B cell (primary cell): ENCODE results near the gene FBLN2. TPM values are rescaled to one million over a fixed set of nuclear protein-coding genes. Genes with fewer than 3 reads are reported as not detected.
A peak's percentile ranks its signal among the peaks of the same experiment; 100 is the strongest.

Source experiments
- ATAC-seq: fragments of 200-7000 bp; cut with Tn5 transposase; one replicate; pipeline ENCODE4 v1.10.0; 2021; ENCODE audit warnings: low read depth, mild to moderate bottlenecking, moderate number of reproducible peaks, moderate library complexity
- CTCF ChIA-PET: fragments of 350-600 bp; sonication (Branson Sonifier 250); formaldehyde crosslinking; loops from one replicate; lab custom pipeline; 2021; ENCODE audit warnings: antibody characterized with exemption, inconsistent platforms; lab: Charles Lee
- POLR2A ChIA-PET: fragments of 350-600 bp; sonication (Branson Sonifier 250); formaldehyde crosslinking; loops from one replicate; lab custom pipeline; 2021; ENCODE audit warnings: antibody characterized with exemption; lab: Charles Lee
- DNase-seq: peaks from one replicate; pipeline ENCODE4 v3.0.0; 2013
- H2AFZ ChIP-seq: 2 replicates; pipeline ENCODE4 v1.6.1; 2012; ENCODE audit warnings: mild to moderate bottlenecking, low read depth, low read length; ENCODE audit not compliant: insufficient read depth, poor library complexity, severe bottlenecking
- H3K27ac ChIP-seq, 2 donors: 1 replicate in 1 of 2; 2 replicates in 1 of 2; pipeline ENCODE4 v1.5.1; 2012 to 2013; ENCODE audit warnings: low read length in 2 of 2, mild to moderate bottlenecking in 2 of 2, moderate library complexity in 1 of 2
- H3K27me3 ChIP-seq, 4 experiments: fragments of 200-600 bp in 1 of 4; sonication (generic) in 1 of 4; replicated peaks in 1 of 4; 1 replicate in 2 of 4; 2 replicates in 2 of 4; pipeline versions ENCODE4 v1.6.1 to v1.7.0; 2013 to 2016; ENCODE audit warnings: low read length in 3 of 4, mild to moderate bottlenecking in 2 of 4, mixed read lengths in 1 of 4, moderate library complexity in 1 of 4; ENCODE audit not compliant: insufficient read depth in 4 of 4, control insufficient read depth in 3 of 4; ENCODE audit errors: control extremely low read depth in 1 of 4
- H3K36me3 ChIP-seq, 2 experiments: replicated peaks in 1 of 2; 1 replicate in 1 of 2; 2 replicates in 1 of 2; pipeline versions ENCODE4 v1.6.1 to v1.7.1; 2013; ENCODE audit warnings: low read length in 1 of 2; ENCODE audit not compliant: insufficient read depth in 2 of 2, control insufficient read depth in 1 of 2; ENCODE audit errors: control extremely low read depth in 1 of 2, extremely low read depth in 1 of 2
- H3K4me1 ChIP-seq, 2 donors: fragments of 200-600 bp in 1 of 2; sonication (generic) in 1 of 2; 1 replicate in 1 of 2; 2 replicates in 1 of 2; pipeline versions ENCODE4 v1.5.1 to v1.6.1; 2013 to 2017; ENCODE audit warnings: low read length in 2 of 2; ENCODE audit not compliant: control insufficient read depth in 2 of 2, insufficient read depth in 2 of 2
- H3K4me2 ChIP-seq: replicated peaks from 2 replicates; pipeline ENCODE3; 2012; ENCODE audit warnings: mild to moderate bottlenecking, low read depth, low read length; ENCODE audit not compliant: poor library complexity, severe bottlenecking
- H3K4me3 ChIP-seq, 5 experiments: fragments of 200-600 bp in 1 of 5; sonication (generic) in 1 of 5; 1 replicate in 3 of 5; 2 replicates in 2 of 5; pipeline versions ENCODE4 v1.5.1 to v1.7.0; 2011 to 2016; ENCODE audit warnings: low read length in 4 of 5, mild to moderate bottlenecking in 4 of 5, low read depth in 2 of 5, control low read depth in 1 of 5, moderate library complexity in 1 of 5; ENCODE audit not compliant: insufficient read depth in 1 of 5; ENCODE audit errors: control extremely low read depth in 1 of 5, extremely low read depth in 1 of 5
- H3K79me2 ChIP-seq: fragments of 200-600 bp; sonication (generic); one replicate; pipeline ENCODE4 v1.6.0; 2016; ENCODE audit warnings: low read length; ENCODE audit not compliant: control insufficient read depth, insufficient read depth
- H3K9ac ChIP-seq: fragments of 200-600 bp; sonication (generic); 2 replicates; pipeline ENCODE4 v1.6.1; 2017; ENCODE audit warnings: mild to moderate bottlenecking, low read length, moderate library complexity
- H3K9me3 ChIP-seq, 3 donors: one replicate each; pipeline versions ENCODE4 v1.6.1 to v1.7.1; 2013; ENCODE audit warnings: low read length in 2 of 3; ENCODE audit not compliant: control insufficient read depth in 2 of 3, insufficient read depth in 1 of 3; ENCODE audit errors: control extremely low read depth in 1 of 3
- H4K20me1 ChIP-seq: 2 replicates; pipeline ENCODE4 v1.6.0; 2012; ENCODE audit warnings: mild to moderate bottlenecking, low read length; ENCODE audit not compliant: insufficient read depth, control insufficient read depth, poor library complexity, severe bottlenecking
- H3K27ac Mint-ChIP-seq: one replicate; pipeline ENCODE4 v1.8.0; 2021; ENCODE audit warnings: mixed read lengths
- H3K27me3 Mint-ChIP-seq: one replicate; pipeline ENCODE4 v1.8.0; 2021; ENCODE audit warnings: mixed read lengths
- H3K4me1 Mint-ChIP-seq: one replicate; pipeline ENCODE4 v1.8.0; 2021; ENCODE audit warnings: mixed read lengths
- H3K4me3 Mint-ChIP-seq: one replicate; pipeline ENCODE4 v1.8.0; 2021; ENCODE audit warnings: mixed read lengths
- H3K9me3 Mint-ChIP-seq: one replicate; pipeline ENCODE4 v1.8.0; 2022; ENCODE audit warnings: mixed read lengths; ENCODE audit not compliant: insufficient read depth
- EZH2 ChIP-seq: IDR thresholded peaks from 2 replicates; pipeline ENCODE4 v1.6.1; 2012; ENCODE audit warnings: borderline replicate concordance, low read depth, mild to moderate bottlenecking, moderate library complexity, low read length; ENCODE audit not compliant: insufficient read depth, poor library complexity, severe bottlenecking
- WGBS: methylation state at CpG from one replicate; pipeline ENCODE4 v1.1.5; 2013; ENCODE audit warnings: missing lambda C conversion rate; ENCODE audit not compliant: insufficient coverage; 5-methylcytosine and 5-hydroxymethylcytosine counted together
- intact Hi-C: fragments of 100-400 bp; cut with micrococcal nuclease; formaldehyde crosslinking; loops from one replicate; pipeline ENCODE4 v1.10.0; 2022
- polyA plus RNA-seq: library from polyadenylated mRNA; depleted of rRNA; stranded (reverse); fragments of >200 nt; gene quantifications from 2 replicates; pipeline ENCODE4 v1.2.3, GENCODE V29; 2012
- total RNA-seq, 2 donors: library from RNA; stranded (reverse); fragments of 120-200 nt in 1 of 2; gene quantifications; 1 replicate in 1 of 2; 2 replicates in 1 of 2; pipeline versions ENCODE4 v1.2.3 to v1.2.4, GENCODE V29; 2013 to 2022
- TF ChIP-seq, protein P1 (sequence below): fragments of 200-600 bp; IDR thresholded peaks from one replicate; pipeline ENCODE4 v1.8.0; 2022; ENCODE audit warnings: antibody characterized with exemption, mild to moderate bottlenecking

The FBLN2 gene
- total and polyA plus RNA-seq, 2 donors (not counting 1 experiment from before 2014, with no cell fraction given): 3.6 to 8.2 TPM

DNA sequence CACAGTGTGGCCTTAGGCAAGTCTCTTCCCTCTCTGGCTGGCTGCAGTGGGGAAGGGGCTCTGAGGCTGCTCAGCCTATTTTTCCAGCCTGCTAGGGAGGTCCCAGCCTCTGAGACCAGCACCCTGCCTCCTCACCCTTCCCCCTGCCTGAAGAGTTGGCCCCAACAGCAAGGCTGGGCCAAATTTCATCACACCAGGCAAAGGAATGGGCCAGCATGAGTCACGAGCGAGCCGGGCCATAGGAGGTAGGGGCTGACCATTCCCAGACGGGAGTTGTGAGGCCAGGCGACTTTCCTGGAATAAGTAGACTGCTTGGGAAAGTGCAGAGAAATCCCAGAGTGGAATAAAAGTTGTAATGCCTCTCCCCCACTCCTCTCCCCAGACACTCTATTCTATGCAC, 5.7 kb upstream of the FBLN2 start:
- Histone ChIP-seq H3K36me3 (no peaks in the 10 kb centered on the region), H3K27ac (no peak overlapping the region), H3K4me1 (peaks cover 11 to 12% of the 10 kb centered on the region in 2 donors), H3K4me3 (no peak overlapping the region), H3K79me2 (no peaks in the 10 kb centered on the region), H3K9me3 (peaks cover 0 to 25% (median 1%) of the 10 kb centered on the region in 3 donors), H4K20me1 (no peaks in the 10 kb centered on the region), H3K27me3 (peaks cover 0 to 9% (median 0%) of the 10 kb centered on the region in 4 experiments), H2AFZ (no peak overlapping the region), H3K9ac (no peak overlapping the region), H3K4me2 (no peak overlapping the region)
- ATAC-seq: no peak
- no peak for TF ChIP-seq EZH2
- TF ChIP-seq, protein P1, sequence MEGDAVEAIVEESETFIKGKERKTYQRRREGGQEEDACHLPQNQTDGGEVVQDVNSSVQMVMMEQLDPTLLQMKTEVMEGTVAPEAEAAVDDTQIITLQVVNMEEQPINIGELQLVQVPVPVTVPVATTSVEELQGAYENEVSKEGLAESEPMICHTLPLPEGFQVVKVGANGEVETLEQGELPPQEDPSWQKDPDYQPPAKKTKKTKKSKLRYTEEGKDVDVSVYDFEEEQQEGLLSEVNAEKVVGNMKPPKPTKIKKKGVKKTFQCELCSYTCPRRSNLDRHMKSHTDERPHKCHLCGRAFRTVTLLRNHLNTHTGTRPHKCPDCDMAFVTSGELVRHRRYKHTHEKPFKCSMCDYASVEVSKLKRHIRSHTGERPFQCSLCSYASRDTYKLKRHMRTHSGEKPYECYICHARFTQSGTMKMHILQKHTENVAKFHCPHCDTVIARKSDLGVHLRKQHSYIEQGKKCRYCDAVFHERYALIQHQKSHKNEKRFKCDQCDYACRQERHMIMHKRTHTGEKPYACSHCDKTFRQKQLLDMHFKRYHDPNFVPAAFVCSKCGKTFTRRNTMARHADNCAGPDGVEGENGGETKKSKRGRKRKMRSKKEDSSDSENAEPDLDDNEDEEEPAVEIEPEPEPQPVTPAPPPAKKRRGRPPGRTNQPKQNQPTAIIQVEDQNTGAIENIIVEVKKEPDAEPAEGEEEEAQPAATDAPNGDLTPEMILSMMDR: no peak
- ChIA-PET CTCF (no interaction called here), POLR2A (no interaction called here)
- H3K9me3 Mint-ChIP-seq: no peaks in the 10 kb centered on the region
- H3K27me3 Mint-ChIP-seq: peaks cover 29% of the 10 kb centered on the region
- DNase-seq: no peak
- WGBS: 100% methylated on average over 3 of the region's 5 CpGs
- intact Hi-C loops: no loop called here
- no peak overlapping the region for H3K4me3 Mint-ChIP-seq
- H3K4me1 Mint-ChIP-seq: peaks cover 11% of the 10 kb centered on the region
- no peak overlapping the region for H3K27ac Mint-ChIP-seq

DNA sequence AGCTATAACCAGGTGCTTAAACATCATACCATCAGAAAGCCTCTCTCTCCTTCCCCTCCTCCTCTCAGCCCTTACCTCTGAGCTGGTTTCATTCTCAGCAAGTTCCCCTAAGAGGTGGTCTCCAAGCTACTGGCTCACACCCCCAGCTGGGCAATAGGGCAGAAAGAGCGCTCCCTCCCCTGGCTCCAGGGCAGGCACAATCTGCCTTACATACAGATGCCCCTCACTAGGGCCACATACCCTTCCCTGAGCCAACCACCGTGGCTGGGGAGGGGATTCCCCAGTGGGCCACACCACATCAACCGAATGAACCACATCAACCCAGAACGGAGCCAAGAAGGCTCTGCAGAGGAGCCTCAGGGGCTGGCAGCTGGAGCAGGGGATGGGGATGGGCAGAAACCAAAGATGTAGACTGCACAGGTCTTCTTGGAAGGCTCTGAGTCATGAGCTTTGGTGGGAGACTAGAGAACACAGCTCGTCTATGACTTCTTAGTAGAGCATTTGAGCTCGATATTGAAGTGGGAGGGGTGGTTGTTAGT, 4.6 kb upstream of the FBLN2 start:
- H3K79me2 ChIP-seq: no peaks in the 10 kb centered on the region
- H3K27me3 ChIP-seq: peaks cover 0 to 10% (median 2%) of the 10 kb centered on the region in 4 experiments
- H3K4me3 Mint-ChIP-seq: peak overlapping the region; percentile 39
- H3K9me3 ChIP-seq: peaks cover 0 to 22% (median 1%) of the 10 kb centered on the region in 3 donors
- POLR2A ChIA-PET: no interaction called here
- no peaks in the 10 kb centered on the region for H4K20me1 ChIP-seq
- no peaks in the 10 kb centered on the region for H3K9me3 Mint-ChIP-seq
- 11% methylated on average over 4 of the region's 6 CpGs for WGBS
- no peak overlapping the region for H3K27ac Mint-ChIP-seq
- H3K4me1 Mint-ChIP-seq: peaks cover 15% of the 10 kb centered on the region
- CTCF ChIA-PET: interaction anchor here (0.9 kb wide), 2 partner anchors 20 to 48 kb away, joined by 3 read pairs; no protein-coding TSS in a partner anchor
- H3K4me3 ChIP-seq: no peak overlapping the region
- TF ChIP-seq, protein P1: no peak
- TF ChIP-seq EZH2: no peak
- ATAC-seq (no peak), DNase-seq (peak; percentile 29)
- peaks cover 16 to 19% of the 10 kb centered on the region in 2 donors for H3K4me1 ChIP-seq
- no peak overlapping the region for H2AFZ ChIP-seq
- no peaks in the 10 kb centered on the region for H3K36me3 ChIP-seq
- H3K9ac ChIP-seq: no peak overlapping the region
- H3K27me3 Mint-ChIP-seq: peaks cover 25% of the 10 kb centered on the region
- intact Hi-C loops: no loop called here
- H3K4me2 ChIP-seq: peak overlapping the region; percentile 26
- no peak overlapping the region for H3K27ac ChIP-seq
